OCI-LY1 (cell line): Measurements from ENCODE around the gene TLE5.

Experiments used
- H2AFZ ChIP-seq: fragments of 200-600 bp; sonication (generic), shearing (Covaris generic); 2 replicates; pipeline ENCODE4 v1.6.0; 2014; ENCODE audit warnings: antibody characterized with exemption, mild to moderate bottlenecking, low read length
- H3F3A ChIP-seq: fragments of 200-600 bp; sonication (generic), shearing (Covaris generic); 2 replicates; pipeline ENCODE4 v1.6.0; 2014; ENCODE audit warnings: mild to moderate bottlenecking, antibody characterized with exemption, low read length, moderate library complexity; ENCODE audit not compliant: insufficient read depth
- H3K27ac ChIP-seq: fragments of 200-600 bp; sonication (generic); 2 replicates; pipeline ENCODE4 v1.5.1; 2014; ENCODE audit warnings: low read length, mixed run types, mild to moderate bottlenecking, low read depth; ENCODE audit not compliant: poor library complexity, severe bottlenecking
- H3K27me3 ChIP-seq: fragments of 200-600 bp; sonication (generic); 2 replicates; pipeline ENCODE4 v1.6.0; 2014; ENCODE audit warnings: antibody characterized with exemption, mild to moderate bottlenecking, low read length, moderate library complexity; ENCODE audit not compliant: insufficient read depth
- H3K36me3 ChIP-seq: fragments of 200-600 bp; sonication (generic); 2 replicates; pipeline ENCODE4 v1.6.1; 2014; ENCODE audit warnings: mild to moderate bottlenecking, antibody characterized with exemption, low read length, moderate library complexity, mixed read lengths; ENCODE audit not compliant: insufficient read depth
- H3K4me1 ChIP-seq: fragments of 200-600 bp; sonication (generic); 2 replicates; pipeline ENCODE4 v1.5.1; 2014; ENCODE audit warnings: mild to moderate bottlenecking, low read length, moderate library complexity; ENCODE audit not compliant: insufficient read depth, severe bottlenecking
- H3K4me2 ChIP-seq: fragments of 200-600 bp; sonication (generic), shearing (Covaris generic); 2 replicates; pipeline ENCODE4 v1.6.1; 2014; ENCODE audit warnings: low read length
- H3K4me3 ChIP-seq: fragments of 200-600 bp; sonication (generic); 2 replicates; pipeline ENCODE4 v1.5.1; 2014; ENCODE audit warnings: low read length, low read depth, mild to moderate bottlenecking, mixed read lengths; ENCODE audit not compliant: poor library complexity, severe bottlenecking
- H3K79me2 ChIP-seq: fragments of 200-600 bp; shearing (Covaris generic); 2 replicates; pipeline ENCODE4 v1.6.1; 2016; ENCODE audit warnings: mixed run types, low read length, mixed read lengths; ENCODE audit not compliant: insufficient read depth
- H3K9ac ChIP-seq: fragments of 200-600 bp; sonication (generic), shearing (Covaris generic); 2 replicates; pipeline ENCODE4 v1.6.1; 2014; ENCODE audit warnings: mild to moderate bottlenecking, low read length, mixed read lengths
- H3K9me2 ChIP-seq: fragments of 200-600 bp; sonication (generic), shearing (Covaris generic); 2 replicates; pipeline ENCODE4 v1.6.1; 2014; ENCODE audit warnings: low read depth, mild to moderate bottlenecking, low read length, mixed read lengths
- H3K9me3 ChIP-seq: fragments of 200-600 bp; shearing (Covaris generic); 2 replicates; pipeline ENCODE4 v1.6.1; 2014; ENCODE audit warnings: low read length, mixed read lengths
- H4K20me1 ChIP-seq: fragments of 200-600 bp; sonication (generic), shearing (Covaris generic); 2 replicates; pipeline ENCODE4 v1.6.0; 2016; ENCODE audit warnings: mild to moderate bottlenecking, low read length; ENCODE audit not compliant: insufficient read depth
- CTCF ChIP-seq: fragments of 200-600 bp; sonication (generic), shearing (Covaris generic); IDR thresholded peaks from 2 replicates; pipeline ENCODE4 v1.5.1; 2017; ENCODE audit warnings: mild to moderate bottlenecking, antibody characterized with exemption, low read length, moderate library complexity, mixed read lengths
- EZH2 ChIP-seq: fragments of 200-600 bp; sonication (generic), shearing (Covaris generic); IDR thresholded peaks from 2 replicates; pipeline ENCODE4 v1.8.0; 2017; ENCODE audit warnings: borderline replicate concordance, mixed run types, mild to moderate bottlenecking, antibody characterized with exemption, low read length, moderate library complexity, mixed read lengths

The TLE5 gene

DNA sequence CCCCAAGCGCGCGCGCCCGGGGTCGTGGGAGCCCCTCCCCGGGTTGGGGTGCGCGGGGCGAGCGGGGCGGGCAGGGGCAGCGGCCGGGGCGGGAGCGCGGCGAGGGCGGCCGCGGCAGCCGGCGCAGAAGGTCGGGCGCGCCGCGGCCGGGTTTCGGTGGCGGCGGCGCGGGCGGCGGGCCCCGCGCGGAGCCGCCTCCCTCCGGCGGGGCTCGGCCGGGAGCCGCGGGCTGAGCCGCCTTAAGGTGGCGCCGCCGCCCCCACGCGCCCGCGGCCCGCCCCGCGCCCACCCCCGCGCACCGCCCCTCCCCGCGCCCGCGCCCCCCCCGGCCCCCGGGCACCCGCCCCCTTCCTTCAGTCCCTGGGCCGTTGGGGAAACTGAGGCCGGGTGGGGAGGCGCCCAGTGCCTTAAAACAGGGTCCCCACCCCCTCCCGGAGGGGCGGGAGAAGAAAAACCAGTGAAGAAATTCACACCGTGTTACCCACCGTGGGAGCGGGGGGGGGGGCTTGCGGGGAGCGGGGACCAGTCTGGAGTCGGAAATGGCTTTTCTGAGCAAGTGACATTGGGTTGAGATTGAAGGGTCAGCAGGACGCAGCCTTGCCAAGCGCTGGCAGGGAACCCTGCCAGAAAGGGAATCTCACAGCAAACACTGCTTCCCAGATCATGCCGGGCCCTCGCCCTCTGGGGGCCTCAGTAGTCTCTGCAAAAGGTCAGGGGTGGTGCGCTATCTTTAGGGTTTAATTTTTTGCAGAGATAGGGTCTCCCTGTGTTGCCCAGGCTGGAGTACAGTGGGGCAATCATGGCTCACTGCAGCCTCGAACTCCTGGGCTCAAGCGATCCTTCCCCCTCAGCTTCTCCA is 33.0 kb downstream of the TLE5 start, which contains the start of gene TLE2:
Gene TLE2 (minus strand): TSS at position 216 of the 859 bp plus-strand sequence. CDS start 376 bp downstream, outside the sequence.
- Histone ChIP-seq H3K27ac (no peak within 1 kb of the TSS), H3K9ac (no peak within 1 kb of the TSS), H3K4me2 (no peak within 1 kb of the TSS), H4K20me1 (no peaks in the 10 kb centered on the region), H3K79me2 (no peaks in the 10 kb centered on the region), H3K4me3 (no peak within 1 kb of the TSS), H3K9me3 (no peaks in the 10 kb centered on the region), H3K27me3 (peaks cover 19% of the 10 kb centered on the region), H3K36me3 (no peaks in the 10 kb centered on the region), H3K9me2 (no peaks in the 10 kb centered on the region), H3K4me1 (no peaks in the 10 kb centered on the region), H2AFZ (no peak within 1 kb of the TSS), H3F3A (no peaks in the 10 kb centered on the region)
- TF ChIP-seq CTCF = no peak
- no peak for TF ChIP-seq EZH2

GRCh38 chr19:3028305-3029064 is 33.8 kb downstream of the TLE5 start:
- Histone ChIP-seq H3K79me2 (no peaks in the 10 kb centered on the region), H4K20me1 (no peaks in the 10 kb centered on the region), H3K4me1 (no peaks in the 10 kb centered on the region), H3K27ac (no peak overlapping the region), H3K9me2 (no peaks in the 10 kb centered on the region), H3K27me3 (peaks cover 14% of the 10 kb centered on the region), H3K9ac (no peak overlapping the region), H3F3A (no peaks in the 10 kb centered on the region), H3K4me2 (no peak overlapping the region), H3K36me3 (no peaks in the 10 kb centered on the region), H3K9me3 (no peaks in the 10 kb centered on the region), H2AFZ (no peak overlapping the region), H3K4me3 (no peak overlapping the region)
- no peak for TF ChIP-seq EZH2
- no peak for TF ChIP-seq CTCF

DNA sequence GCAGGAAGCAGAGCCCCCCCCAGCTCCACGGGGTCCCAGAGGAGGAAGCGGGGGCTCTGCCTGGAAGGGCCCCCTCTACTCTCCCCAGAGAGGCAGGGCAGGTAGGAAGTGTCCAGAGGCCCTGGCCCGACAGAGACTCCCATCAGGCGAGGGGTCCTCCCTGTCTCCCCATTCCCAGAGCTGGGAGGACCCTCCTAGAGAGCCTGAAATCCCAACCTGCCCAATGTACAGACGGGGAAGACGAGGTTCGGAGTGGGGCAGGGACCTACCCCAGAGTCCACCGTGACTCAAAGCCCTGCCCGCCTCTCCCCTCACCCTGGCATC is 34.4 kb downstream of the TLE5 start:
- no peak overlapping the region for H3K27ac ChIP-seq
- no peaks in the 10 kb centered on the region for H3K9me2 ChIP-seq
- no peak overlapping the region for H3K4me2 ChIP-seq
- H3K79me2 ChIP-seq = no peaks in the 10 kb centered on the region
- H3K27me3 ChIP-seq = peaks cover 14% of the 10 kb centered on the region
- no peaks in the 10 kb centered on the region for H3F3A ChIP-seq
- TF ChIP-seq EZH2 (no peak), CTCF (no peak)
- no peak overlapping the region for H3K4me3 ChIP-seq
- no peak overlapping the region for H2AFZ ChIP-seq
- no peak overlapping the region for H3K9ac ChIP-seq
- H4K20me1 ChIP-seq = no peaks in the 10 kb centered on the region
- H3K4me1 ChIP-seq = no peaks in the 10 kb centered on the region
- H3K36me3 ChIP-seq = no peaks in the 10 kb centered on the region
- H3K9me3 ChIP-seq = no peaks in the 10 kb centered on the region
